Uterine smooth muscle cell (primary cell): ENCODE measurements around the gene RGPD8. TPM values are rescaled to one million over a fixed set of nuclear protein-coding genes. Genes with fewer than 3 reads are reported as not detected.

Source experiments
- total RNA-seq: library from RNA; depleted of rRNA; stranded (reverse); fragments of >200 nt; gene quantifications from 2 replicates; pipeline ENCODE4 v1.2.3, GENCODE V29; 2014

Gene RGPD8
- total RNA-seq = 7.1 and 9.5 TPM in 2 replicates

GRCh38 chr2:112433480-112433879 lies at the start of gene RGPD8:
Gene RGPD8, minus strand, starts transcription at chr2:112433645. Its CDS starts 192 bp downstream, at chr2:112433453.

GRCh38 chr2:112481528-112482233 lies 48.2 kb upstream of the RGPD8 start, which contains the start of gene TTL:
Gene TTL, plus strand, starts transcription at chr2:112482156. Its CDS starts 189 bp downstream, at chr2:112482345.

Other genes with a start within 250 kb of the RGPD8 start
- gene ZC3H8, start 178.6 kb downstream of the RGPD8 start, total RNA-seq = 1.9 and 9.0 TPM in 2 replicates
- 4.8 and 5.4 TPM in 2 replicates for gene ZC3H6, start 158.0 kb downstream of the RGPD8 start, total RNA-seq
- 51.6 and 84.6 TPM in 2 replicates for gene TTL, start 48.5 kb upstream of the RGPD8 start, total RNA-seq
- gene POLR1B, start 108.8 kb upstream of the RGPD8 start, total RNA-seq = 16.7 and 20.9 TPM in 2 replicates
- gene CHCHD5, start 151.0 kb upstream of the RGPD8 start, total RNA-seq = 7.0 and 12.5 TPM in 2 replicates
- 122 and 398 TPM in 2 replicates for gene SLC20A1, start 212.3 kb upstream of the RGPD8 start, total RNA-seq